ENCODE measurements around the gene DENND1B.

DNA sequence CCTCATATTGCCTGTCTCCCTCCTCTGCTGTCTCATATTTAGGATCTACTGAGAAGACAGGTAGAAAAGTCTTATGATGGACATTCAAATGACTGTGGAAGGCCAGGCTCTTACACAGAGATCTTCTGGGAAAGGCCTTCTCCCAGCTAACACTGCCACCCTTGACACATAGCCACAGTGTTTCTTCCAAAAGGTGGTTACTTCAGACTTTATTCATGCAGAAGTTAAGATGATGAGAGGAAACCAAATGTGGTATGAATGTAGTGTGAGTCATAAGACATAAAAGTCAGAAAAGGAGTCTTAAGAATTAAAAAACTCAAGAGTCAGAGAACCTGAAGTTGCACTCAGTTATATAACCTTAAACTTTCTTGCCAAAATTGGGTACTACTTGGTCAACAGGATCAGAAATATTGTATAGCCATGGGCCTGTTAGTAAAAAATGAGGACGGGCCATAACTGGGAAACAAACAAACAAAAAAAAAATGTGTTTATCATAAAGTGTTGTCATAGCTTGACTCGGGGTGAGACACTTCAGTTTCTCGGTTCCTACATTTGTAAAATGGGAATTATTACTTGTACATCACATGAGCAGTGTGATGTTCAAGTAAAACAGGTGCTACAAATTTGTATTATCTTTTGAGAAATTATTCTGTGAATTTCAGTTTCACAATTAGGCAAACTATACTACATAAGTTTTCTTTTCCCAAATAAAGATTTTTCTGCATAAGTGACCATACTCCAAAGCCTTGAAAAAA lies 1.2 kb upstream of the DENND1B start:
- TF ChIP-seq, protein P1, sequence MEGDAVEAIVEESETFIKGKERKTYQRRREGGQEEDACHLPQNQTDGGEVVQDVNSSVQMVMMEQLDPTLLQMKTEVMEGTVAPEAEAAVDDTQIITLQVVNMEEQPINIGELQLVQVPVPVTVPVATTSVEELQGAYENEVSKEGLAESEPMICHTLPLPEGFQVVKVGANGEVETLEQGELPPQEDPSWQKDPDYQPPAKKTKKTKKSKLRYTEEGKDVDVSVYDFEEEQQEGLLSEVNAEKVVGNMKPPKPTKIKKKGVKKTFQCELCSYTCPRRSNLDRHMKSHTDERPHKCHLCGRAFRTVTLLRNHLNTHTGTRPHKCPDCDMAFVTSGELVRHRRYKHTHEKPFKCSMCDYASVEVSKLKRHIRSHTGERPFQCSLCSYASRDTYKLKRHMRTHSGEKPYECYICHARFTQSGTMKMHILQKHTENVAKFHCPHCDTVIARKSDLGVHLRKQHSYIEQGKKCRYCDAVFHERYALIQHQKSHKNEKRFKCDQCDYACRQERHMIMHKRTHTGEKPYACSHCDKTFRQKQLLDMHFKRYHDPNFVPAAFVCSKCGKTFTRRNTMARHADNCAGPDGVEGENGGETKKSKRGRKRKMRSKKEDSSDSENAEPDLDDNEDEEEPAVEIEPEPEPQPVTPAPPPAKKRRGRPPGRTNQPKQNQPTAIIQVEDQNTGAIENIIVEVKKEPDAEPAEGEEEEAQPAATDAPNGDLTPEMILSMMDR (conservative IDR thresholded peaks at IDR 0.05; ENCODE audit: low read length), result no peak
- no peak for TF ChIP-seq EZH2phosphoT487 (IDR thresholded peaks at IDR 0.05; ENCODE audit: borderline replicate concordance)
